DMS53 (cell line): ENCODE measurements around the gene NUAK2.

Source experiments
- DNase-seq: peaks from one replicate; lab custom pipeline; 2025; lab: John Stamatoyannopoulos, UW

The NUAK2 gene

DNA sequence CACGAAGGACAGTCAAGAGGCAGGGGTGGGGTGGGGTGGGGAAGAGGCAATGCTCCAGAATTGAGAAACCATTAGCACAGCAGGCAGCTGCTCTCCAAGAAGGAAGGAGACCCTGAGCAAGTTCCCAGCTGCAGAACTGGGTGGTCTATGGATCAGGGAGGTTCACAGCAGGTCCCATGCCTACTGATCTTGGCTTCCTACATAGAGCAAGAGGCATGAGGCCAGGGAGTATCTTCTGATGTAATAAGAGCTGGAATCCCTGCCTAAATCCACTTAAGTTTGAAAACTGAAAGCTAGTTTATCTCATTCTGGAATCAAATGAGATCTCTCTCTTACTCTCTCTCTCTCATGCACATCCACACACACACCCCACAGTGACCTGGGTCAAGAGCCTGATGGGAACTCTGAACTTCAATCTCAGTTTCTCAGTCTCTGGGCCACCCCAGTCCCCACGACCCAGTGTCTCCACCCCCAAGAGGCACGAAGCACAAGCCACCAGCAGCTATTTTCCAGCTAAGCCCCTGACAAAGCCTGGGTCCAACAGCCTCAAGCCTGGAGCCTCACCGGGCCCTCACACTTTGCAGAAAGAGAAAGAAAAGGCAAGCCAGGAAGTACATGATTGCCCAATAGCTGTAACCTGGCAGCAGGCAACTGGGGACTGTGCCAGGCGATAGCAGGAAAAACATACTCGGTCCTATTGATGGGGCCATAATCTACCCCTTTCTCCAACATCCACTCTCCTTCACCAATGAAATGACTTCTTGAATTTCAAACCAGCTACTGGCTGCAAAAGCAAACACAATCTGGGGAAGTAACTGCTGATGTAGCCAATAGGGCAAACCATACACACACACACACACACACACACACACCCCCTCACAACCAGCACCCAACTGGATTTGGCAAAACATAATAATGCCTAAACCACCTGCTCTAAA lies 2.2 kb downstream of the NUAK2 start:
- peak; percentile 95 for DNase-seq

GRCh38 chr1:205318231-205318991 lies 3.1 kb downstream of the NUAK2 start:
- DNase-seq, result peak; percentile 97

DNA sequence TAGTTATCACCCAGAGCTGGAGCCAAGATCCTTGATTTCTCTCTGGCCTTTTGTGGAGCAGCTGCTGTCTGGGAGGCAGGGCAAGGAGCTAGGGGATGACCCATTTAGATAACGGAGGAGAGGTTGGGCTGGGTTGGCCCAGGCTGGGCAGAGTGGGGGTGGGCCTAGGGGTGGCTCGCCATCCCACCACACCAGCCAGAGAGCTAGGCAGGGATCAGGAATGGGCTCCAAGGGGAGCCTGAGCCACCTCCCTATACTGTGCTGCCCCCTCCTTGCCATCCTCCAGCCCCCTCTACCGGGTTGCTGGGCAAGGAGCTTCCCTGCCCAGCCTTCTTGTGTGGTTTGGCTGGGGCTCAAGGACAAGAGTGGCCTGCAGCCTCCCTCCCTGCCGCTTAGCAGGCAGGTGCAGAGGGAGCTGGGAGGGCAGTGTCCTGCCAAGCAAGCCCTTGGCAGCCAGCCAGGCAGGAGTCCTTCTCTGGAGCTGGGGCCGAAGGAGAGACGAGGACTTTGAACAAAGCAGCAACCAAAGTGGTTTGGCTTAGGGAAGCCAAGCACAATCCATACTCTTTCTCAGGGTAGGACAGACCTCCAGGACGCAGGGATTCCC lies 4.1 kb downstream of the NUAK2 start:
- peak; percentile 99 for DNase-seq

- DNase-seq, result peak; percentile 68
These were observed 5.4 kb downstream of the NUAK2 start for GRCh38 chr1:205316161-205316566.

- peak; percentile 80 for DNase-seq
These were observed 6.4 kb downstream of the NUAK2 start for GRCh38 chr1:205315008-205315618.

GRCh38 chr1:205313563-205314308 lies 7.8 kb downstream of the NUAK2 start:
- peak; percentile 36 for DNase-seq

DNA sequence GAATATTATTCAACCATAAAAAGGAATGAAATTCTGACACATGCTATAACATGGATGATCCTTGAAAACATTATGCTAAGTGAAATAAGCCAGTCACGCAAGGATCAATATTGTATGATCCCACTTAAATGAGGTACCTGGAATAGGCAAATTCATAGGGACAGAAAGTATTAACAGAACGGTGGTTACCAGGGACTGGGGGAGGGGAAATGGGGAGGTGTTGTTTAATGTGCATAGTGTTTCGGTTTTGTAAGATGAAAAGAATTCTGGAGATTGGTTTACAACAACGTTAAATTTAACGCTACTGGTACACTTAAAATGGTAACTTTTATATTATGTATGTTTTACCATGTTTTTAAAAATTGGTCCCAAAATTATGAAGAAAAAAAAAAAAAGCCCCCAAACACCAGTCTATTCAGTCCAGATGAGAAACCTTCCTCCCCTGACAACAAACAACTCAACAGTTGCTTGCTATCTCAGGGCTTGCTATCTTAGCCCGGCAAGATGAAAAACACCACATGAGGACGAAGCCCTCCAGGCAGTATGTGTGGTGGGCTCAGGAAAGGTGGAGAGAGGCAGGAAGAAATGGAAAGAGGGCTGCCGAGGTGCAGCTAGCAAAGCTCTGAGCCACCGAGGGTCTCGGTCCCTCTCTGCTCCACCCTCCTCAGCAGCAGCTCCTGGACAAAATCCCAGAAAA lies 8.5 kb downstream of the NUAK2 start:
- no peak for DNase-seq

GRCh38 chr1:205310976-205311704 lies 10.4 kb downstream of the NUAK2 start:
- no peak for DNase-seq

GRCh38 chr1:205309741-205310140 lies 11.8 kb downstream of the NUAK2 start:
- DNase-seq, result no peak

DNA sequence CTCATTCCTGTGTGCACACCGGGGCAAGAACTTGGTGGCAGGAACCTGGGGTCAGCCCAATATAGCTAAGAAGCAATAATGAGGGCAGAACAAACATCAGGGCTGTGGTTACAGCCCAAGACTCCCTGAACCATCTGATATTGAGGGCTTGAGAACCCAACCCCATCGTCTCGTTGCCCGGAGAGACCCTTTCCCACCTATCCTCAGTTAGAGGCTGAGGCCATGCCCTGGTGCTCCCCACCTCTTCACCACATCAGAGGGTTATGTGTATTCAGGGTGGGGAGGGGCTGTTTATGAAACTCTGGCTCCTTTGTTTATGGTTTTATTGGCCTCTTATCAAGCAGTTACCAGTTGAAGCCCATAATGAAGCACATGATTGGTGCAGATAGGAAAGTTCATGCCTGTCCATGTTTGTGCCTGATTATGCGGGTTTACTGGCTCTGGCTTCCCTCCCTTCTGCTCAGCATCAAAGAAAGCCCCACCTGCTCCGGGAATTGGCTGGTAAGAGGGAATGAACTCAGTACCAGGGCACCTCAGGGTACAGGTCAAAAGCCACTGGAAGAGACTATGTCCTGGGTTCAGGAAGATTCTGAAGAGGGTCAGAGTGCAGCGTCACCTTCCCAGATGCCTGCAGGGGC lies 14.5 kb downstream of the NUAK2 start:
- no peak for DNase-seq

- no peak for DNase-seq
These were observed 16.9 kb downstream of the NUAK2 start for GRCh38 chr1:205304695-205305070.

- DNase-seq, result no peak
These were observed 17.4 kb downstream of the NUAK2 start for GRCh38 chr1:205304046-205304694.

- DNase-seq, result no peak
These were observed 18.2 kb downstream of the NUAK2 start for GRCh38 chr1:205303247-205303888.

DNA sequence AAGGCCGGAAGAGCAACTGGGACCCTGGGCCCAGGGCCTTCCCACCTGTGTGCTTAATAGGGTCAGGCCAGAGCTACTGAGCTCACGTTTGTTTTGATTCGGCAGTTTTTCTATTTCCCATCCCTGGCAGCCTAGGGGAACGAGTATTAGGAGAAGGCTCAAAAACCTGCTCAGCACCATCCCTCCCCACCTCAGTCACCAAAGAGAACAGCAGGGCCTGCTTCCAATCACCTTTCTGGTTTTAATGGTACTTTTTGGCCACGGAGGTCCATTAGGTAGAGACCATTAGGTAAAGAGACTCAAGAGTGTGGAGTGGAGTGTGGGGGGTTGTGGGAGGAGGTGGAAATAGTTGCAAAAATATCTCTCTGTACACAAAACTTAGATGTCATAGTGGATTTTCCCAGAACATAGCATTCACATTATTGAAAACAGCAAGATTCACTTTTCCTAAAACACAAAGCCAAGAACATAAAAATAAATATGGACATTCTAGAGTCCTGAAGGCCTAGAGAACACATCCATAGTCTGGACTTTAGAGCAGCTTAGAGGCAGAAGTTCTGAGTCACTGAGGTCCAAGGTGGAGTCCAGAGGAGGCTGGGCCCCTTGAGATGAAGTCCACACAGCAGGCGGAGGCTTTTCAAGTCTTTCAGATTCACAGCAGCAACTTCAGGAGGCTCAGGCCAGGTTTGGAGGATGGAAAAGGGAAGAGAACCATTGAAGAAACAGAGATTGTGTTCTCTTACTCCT lies 19.5 kb downstream of the NUAK2 start:
- DNase-seq, result peak; percentile 76

DNA sequence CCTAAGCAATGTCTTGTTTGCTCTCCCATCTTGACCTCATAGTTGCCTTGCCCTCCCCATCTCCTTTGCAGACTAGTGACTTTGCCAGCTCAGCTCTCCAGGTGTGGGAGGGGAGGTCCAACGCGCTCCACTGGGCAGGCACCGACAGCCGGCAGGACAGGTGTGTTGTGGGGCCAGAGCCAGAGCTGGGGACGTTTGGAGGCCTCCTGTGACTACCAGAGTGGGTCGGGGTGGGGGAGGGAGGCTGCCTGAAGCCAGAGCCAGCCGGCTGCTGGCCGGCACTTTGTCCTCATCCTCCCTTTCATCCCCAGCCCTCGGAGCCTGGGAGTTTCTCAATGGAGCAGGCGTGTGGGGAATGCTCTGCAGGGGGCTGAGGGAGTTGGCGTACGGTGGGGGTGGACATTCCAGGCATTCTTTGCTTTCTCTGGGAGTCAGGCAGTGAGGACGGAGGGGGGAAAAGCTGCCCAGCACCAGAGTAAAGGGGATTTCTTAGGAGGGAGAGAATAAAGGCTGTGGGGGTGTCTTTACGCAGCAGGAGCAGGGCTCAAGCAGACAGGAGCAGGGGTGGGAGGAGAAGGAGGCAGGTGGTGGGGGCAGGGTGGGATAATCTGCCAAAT lies 20.2 kb downstream of the NUAK2 start:
- peak; percentile 99 for DNase-seq

GRCh38 chr1:205300149-205300548 lies 21.4 kb downstream of the NUAK2 start:
- DNase-seq, result no peak

- peak; percentile 87 for DNase-seq
These were observed 23.2 kb downstream of the NUAK2 start for GRCh38 chr1:205298191-205298994.
